ENCODE results near the gene ODC1.

ODC1 gene

GRCh38 chr2:10448576-10449485, 704 bp upstream of the ODC1 start:
- H3K4me2 ChIP-seq (ENCODE audit: low read length), result peak overlapping the region; percentile 89
- H3K4me3 ChIP-seq (ENCODE audit: low read depth, low read length, poor library complexity, severe bottlenecking), result peak overlapping the region; percentile 72
- peak overlapping the region; percentile 80 for H3K9ac ChIP-seq (ENCODE audit: low read length)
- peaks cover 31% of the 10 kb centered on the region for H3K4me1 ChIP-seq (ENCODE audit: insufficient read depth, low read length, severe bottlenecking)
- H3K9me3 ChIP-seq (ENCODE audit: low read length), result no peaks in the 10 kb centered on the region
- no peaks in the 10 kb centered on the region for H3K27me3 ChIP-seq (ENCODE audit: insufficient read depth, low read length)
- no peaks in the 10 kb centered on the region for H3K9me2 ChIP-seq (ENCODE audit: low read depth, low read length)
- peak overlapping the region; percentile 14 for H3K27ac ChIP-seq (ENCODE audit: low read depth, low read length, poor library complexity, severe bottlenecking)
- peaks cover 32% of the 10 kb centered on the region for H3K79me2 ChIP-seq (ENCODE audit: insufficient read depth, low read length)
- peaks cover 31% of the 10 kb centered on the region for H3K36me3 ChIP-seq (ENCODE audit: insufficient read depth, low read length)
- 0 out of 2 replicates have a peak, but pooled peaks cover 6% of the 10 kb centered on the region for H3F3A ChIP-seq (ENCODE audit: insufficient read depth, low read length)
- no peak; the same call in 1 of the 2 replicates for TF ChIP-seq CTCF (IDR thresholded peaks at IDR 0.05; ENCODE audit: low read length)
- no peak for TF ChIP-seq EZH2 (IDR thresholded peaks at IDR 0.05; ENCODE audit: borderline replicate concordance, low read length)
- H2AFZ ChIP-seq (ENCODE audit: low read length), result no peak overlapping the region
- 0 out of 2 replicates have a peak, but pooled peaks cover 3% of the 10 kb centered on the region for H4K20me1 ChIP-seq (ENCODE audit: insufficient read depth, low read length)

GRCh38 chr2:10447300-10447894, 730 bp downstream of the ODC1 start:
- 0 out of 2 replicates have a peak, but pooled peaks cover 8% of the 10 kb centered on the region for H3F3A ChIP-seq (ENCODE audit: insufficient read depth, low read length)
- no peaks in the 10 kb centered on the region for H3K27me3 ChIP-seq (ENCODE audit: insufficient read depth, low read length)
- H3K4me2 ChIP-seq (ENCODE audit: low read length), result peak overlapping the region; percentile 90
- H3K4me3 ChIP-seq (ENCODE audit: low read depth, low read length, poor library complexity, severe bottlenecking), result peak overlapping the region; percentile 98
- H3K36me3 ChIP-seq (ENCODE audit: insufficient read depth, low read length), result peaks cover 45% of the 10 kb centered on the region
- H3K9ac ChIP-seq (ENCODE audit: low read length), result peak overlapping the region; percentile 97
- no peaks in the 10 kb centered on the region for H3K9me3 ChIP-seq (ENCODE audit: low read length)
- H3K79me2 ChIP-seq (ENCODE audit: insufficient read depth, low read length), result peaks cover 32% of the 10 kb centered on the region
- H3K9me2 ChIP-seq (ENCODE audit: low read depth, low read length), result no peaks in the 10 kb centered on the region
- peaks cover 31% of the 10 kb centered on the region for H3K4me1 ChIP-seq (ENCODE audit: insufficient read depth, low read length, severe bottlenecking)
- TF ChIP-seq CTCF (IDR thresholded peaks at IDR 0.05; ENCODE audit: low read length), result no peak
- no peak for TF ChIP-seq EZH2 (IDR thresholded peaks at IDR 0.05; ENCODE audit: borderline replicate concordance, low read length)
- 0 out of 2 replicates have a peak, but pooled peaks cover 3% of the 10 kb centered on the region for H4K20me1 ChIP-seq (ENCODE audit: insufficient read depth, low read length)
- peak overlapping the region; percentile 75 for H3K27ac ChIP-seq (ENCODE audit: low read depth, low read length, poor library complexity, severe bottlenecking)
- no peak overlapping the region for H2AFZ ChIP-seq (ENCODE audit: low read length)

- peak overlapping the region; percentile 90 for H3K4me2 ChIP-seq (ENCODE audit: low read length)
- H3K27ac ChIP-seq (ENCODE audit: low read depth, low read length, poor library complexity, severe bottlenecking), result peak overlapping the region; percentile 75
- peaks cover 32% of the 10 kb centered on the region for H3K79me2 ChIP-seq (ENCODE audit: insufficient read depth, low read length)
Observed at GRCh38 chr2:10446631-10447030, 1.5 kb downstream of the ODC1 start.

More at GRCh38 chr2:10446631-10447030, 1.5 kb downstream of the ODC1 start:
- 0 out of 2 replicates have a peak, but pooled peaks cover 8% of the 10 kb centered on the region for H3F3A ChIP-seq (ENCODE audit: insufficient read depth, low read length)
- no peaks in the 10 kb centered on the region for H3K9me2 ChIP-seq (ENCODE audit: low read depth, low read length)
- no peak overlapping the region for H2AFZ ChIP-seq (ENCODE audit: low read length)
- TF ChIP-seq EZH2 (IDR thresholded peaks at IDR 0.05; ENCODE audit: borderline replicate concordance, low read length) (no peak), CTCF (IDR thresholded peaks at IDR 0.05; ENCODE audit: low read length) (no peak)
- H3K4me1 ChIP-seq (ENCODE audit: insufficient read depth, low read length, severe bottlenecking), result peaks cover 31% of the 10 kb centered on the region
- H4K20me1 ChIP-seq (ENCODE audit: insufficient read depth, low read length), result 0 out of 2 replicates have a peak, but pooled peaks cover 3% of the 10 kb centered on the region
- peak overlapping the region; percentile 97 for H3K9ac ChIP-seq (ENCODE audit: low read length)
- H3K27me3 ChIP-seq (ENCODE audit: insufficient read depth, low read length), result no peaks in the 10 kb centered on the region
- peaks cover 53% of the 10 kb centered on the region for H3K36me3 ChIP-seq (ENCODE audit: insufficient read depth, low read length)
- peak overlapping the region; percentile 98 for H3K4me3 ChIP-seq (ENCODE audit: low read depth, low read length, poor library complexity, severe bottlenecking)
- no peaks in the 10 kb centered on the region for H3K9me3 ChIP-seq (ENCODE audit: low read length)
